NCI-H1092 (cell line): ENCODE data around the gene ADCY3.

Experiments used
- DNase-seq: peaks from one replicate; lab custom pipeline; 2025; lab: John Stamatoyannopoulos, UW

ADCY3 gene

DNA sequence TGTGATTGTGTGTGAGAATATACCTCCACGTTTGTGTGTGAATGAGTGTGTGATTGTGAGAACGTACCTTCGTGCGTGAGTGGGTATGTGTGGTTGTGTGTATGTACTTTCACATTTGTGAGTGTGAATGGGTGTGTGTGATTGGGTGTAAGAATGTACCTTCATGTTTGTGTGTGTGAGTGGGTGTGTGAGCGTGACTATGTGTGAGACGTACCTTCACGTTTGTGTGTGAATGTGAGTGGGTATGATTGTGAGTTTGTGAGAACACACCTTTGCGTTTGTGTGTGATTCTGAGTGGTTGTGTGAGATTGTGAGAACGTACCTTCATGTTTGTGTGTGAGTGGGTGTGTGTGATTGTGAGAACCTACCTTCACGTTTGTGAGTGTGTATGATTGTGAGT lies 5.8 kb upstream of the ADCY3 start:
- no peak for DNase-seq

- no peak for DNase-seq
These were observed 4.7 kb upstream of the ADCY3 start for GRCh38 chr2:24924732-24925131.

- DNase-seq, result no peak
These were observed 4.2 kb upstream of the ADCY3 start for GRCh38 chr2:24924266-24924665.

DNA sequence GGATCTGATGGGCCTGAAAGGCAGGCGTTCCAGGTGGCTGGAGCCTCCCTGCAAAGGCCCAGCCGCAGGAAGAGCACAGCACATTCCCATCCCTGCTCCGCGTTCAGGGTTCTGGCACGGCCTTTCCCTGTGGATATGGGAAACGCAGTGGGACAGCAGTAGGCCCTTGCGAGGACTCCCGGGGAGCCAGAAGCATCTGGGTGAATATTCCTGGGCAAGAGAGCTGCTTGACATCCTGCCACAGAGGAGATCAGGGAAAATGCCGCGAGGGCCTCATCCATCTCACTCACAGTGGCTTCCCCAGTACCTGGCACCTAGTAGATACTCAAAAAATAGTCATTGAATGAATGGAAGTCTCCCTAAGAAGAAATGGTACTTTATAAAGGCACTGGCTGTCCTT lies 3.1 kb upstream of the ADCY3 start:
- DNase-seq, result no peak

DNA sequence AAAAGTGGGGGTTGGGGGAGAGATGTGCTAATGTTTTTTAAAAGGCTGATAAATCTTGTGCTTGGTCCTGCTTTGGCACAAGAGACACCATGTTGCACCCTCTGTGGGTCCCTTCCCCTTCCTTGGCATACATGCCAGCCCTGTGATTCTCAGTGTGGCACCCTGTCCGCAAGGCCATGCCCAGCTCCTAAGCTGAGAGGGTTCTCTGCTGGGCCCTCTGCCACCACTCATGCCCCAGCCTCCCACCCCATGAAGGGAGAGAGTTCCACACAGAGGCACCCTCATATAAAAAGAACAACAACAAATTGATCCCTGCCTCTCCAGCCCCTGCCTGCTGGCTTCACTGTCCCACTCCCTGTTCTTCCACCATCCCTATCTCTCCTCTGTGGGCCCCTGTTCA lies 2.5 kb upstream of the ADCY3 start:
- no peak for DNase-seq

DNA sequence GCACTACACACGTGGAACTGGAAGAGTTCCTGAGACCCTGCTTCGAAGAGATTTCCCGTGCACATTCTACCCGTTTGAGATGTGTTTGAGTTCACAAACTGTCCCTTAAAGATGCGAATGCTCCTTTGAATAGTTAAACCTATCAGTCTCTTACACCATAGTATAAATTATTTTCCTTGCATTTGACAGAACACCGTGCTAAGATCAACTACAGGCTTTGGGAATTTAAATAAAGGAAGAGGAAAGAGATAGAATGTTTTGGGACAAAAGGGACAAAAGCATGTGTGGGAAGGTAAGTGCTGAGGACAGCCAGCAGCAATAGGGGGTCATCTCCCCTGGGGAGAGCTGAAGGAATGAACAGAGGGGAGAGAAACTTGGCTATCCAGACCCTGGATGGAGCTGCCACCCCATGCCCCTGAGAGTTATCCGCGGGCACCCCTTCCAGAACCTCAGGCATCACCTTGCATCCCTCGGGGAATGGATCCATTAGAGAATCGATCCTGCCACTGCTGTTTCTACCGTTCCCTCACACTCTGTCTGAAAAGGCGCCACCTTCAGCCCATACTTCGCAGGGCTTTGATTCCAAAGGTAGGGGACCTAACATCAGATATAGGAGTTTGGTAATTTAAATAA lies 888 bp upstream of the ADCY3 start:
- no peak for DNase-seq

- no peak for DNase-seq
These were observed 435 bp downstream of the ADCY3 start for GRCh38 chr2:24919506-24920097.

GRCh38 chr2:24919037-24919505 lies 966 bp downstream of the ADCY3 start:
- no peak for DNase-seq

GRCh38 chr2:24918326-24919036 lies 1.6 kb downstream of the ADCY3 start:
- no peak for DNase-seq

DNA sequence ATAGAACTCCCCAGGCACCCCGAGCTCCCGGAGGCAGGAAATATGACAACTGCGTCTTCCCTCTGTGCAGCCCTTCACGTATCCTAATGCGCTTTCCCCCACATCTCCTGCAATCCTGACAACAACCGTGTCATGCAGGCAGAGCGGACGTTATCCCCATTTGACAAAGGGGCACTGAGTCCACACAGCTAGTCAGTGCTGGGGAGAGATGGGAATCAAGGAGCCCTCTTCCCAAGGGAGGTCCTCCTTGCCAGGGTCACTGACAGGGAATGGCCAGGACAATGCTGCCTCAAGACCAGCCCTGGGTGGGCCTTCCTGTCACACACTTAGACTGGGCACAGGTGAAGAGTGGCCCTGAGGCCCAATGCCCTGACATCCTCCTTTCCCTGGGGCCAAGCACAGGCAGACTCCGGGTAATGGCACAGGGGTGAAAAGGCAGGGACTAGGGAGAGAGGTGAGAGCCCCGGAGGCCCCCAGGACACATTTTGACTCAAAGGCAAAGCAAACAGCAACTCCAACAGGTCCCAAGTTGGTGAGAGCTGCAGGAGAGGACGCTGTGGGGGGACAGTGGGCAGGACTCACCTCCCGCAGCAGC lies 2.2 kb downstream of the ADCY3 start:
- no peak for DNase-seq

DNA sequence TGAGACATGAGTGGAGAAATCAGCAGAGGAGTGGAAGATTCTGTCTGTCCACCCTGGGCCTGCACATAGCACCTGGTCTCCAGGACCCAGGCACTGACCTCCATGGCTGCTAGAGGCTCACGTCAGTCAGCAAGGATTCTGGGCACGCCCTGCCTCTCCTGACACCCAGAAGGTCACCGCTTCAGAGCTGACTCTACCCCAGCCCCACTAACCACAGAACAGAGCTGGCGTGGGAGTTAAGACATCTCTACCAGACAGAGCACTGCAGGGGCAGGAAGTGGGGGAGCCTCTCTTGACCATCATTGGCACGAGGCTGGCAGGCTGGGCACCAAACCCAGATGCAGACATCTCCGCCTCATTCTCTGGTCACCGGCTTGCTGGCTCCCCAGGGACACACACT lies 3.0 kb downstream of the ADCY3 start:
- DNase-seq, result no peak

GRCh38 chr2:24915796-24916195 lies 4.2 kb downstream of the ADCY3 start:
- DNase-seq, result no peak

DNA sequence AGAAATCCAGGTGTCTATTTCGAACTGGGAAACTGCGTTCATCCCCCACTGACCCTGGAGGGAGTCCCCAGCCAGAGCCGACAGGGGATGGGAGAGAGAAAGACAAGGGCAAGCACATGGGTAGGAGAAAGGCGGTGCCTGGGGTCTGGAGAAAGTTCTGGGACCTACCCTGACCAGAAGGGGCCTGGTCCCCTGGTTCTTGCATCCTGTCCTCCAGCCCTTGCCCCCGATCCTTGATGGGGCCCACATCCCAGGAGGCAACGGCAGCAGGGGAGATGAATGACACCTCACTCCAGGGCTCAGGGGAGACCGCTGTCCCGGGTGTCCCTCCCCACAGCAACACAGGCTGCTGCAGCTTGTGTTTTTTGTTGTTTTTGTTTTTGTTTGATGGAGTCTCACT lies 4.9 kb downstream of the ADCY3 start:
- no peak for DNase-seq

DNA sequence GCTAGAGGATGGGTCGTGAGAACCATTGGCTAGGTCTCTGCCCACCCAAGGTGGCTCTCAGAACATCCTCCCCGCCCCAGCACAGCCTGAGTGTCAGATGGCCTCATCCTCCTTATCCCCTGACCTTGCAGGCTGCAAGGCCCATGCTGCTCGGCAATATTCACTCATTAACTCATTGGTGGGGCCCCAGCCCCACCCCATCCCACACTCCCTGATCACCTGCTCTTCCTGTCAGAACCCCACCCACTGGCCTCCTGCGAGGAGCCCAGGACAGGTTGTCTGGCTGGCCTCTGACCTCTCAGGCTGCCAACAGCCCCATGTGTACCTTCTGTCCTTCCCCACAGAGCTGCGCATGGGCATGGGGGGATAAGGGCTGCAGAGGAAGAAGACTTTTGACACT lies 5.3 kb downstream of the ADCY3 start:
- no peak for DNase-seq

- DNase-seq, result no peak
These were observed 6.1 kb downstream of the ADCY3 start for GRCh38 chr2:24913911-24914310.

- DNase-seq, result no peak
These were observed 7.1 kb downstream of the ADCY3 start for GRCh38 chr2:24912986-24913385.

GRCh38 chr2:24912523-24912922 lies 7.5 kb downstream of the ADCY3 start:
- DNase-seq, result no peak

- DNase-seq, result no peak
These were observed 9.8 kb downstream of the ADCY3 start for GRCh38 chr2:24910245-24910644.

- DNase-seq, result no peak
These were observed 10.4 kb downstream of the ADCY3 start for GRCh38 chr2:24909555-24910177.

DNA sequence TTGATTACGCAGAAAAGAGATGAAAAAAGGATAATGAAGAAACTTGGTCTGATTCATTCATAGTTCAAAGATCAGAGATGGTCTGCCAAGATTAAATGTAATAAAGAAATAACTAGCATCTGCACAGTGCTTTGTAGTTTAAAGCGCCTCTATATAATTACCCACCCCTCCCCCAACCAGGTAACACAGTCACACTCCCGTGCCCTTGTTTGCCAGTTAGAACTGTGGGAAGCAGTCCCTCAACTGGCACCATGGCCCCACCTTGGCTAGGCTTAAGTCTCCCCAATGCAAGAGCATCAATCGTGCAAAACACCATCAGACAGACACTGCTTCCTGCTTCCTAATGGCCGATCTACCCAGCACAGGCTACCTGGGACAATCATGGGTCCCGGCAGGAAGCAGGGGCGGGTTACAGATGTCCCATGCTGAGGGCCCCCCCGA lies 11.6 kb downstream of the ADCY3 start:
- DNase-seq, result no peak

GRCh38 chr2:24907116-24907515 lies 12.9 kb downstream of the ADCY3 start:
- DNase-seq, result no peak

GRCh38 chr2:24906466-24906865 lies 13.6 kb downstream of the ADCY3 start:
- no peak for DNase-seq
